Uterus (tissue), 2 donors: ENCODE data around the gene KCNH2.

Experiments used
- POLR2A ChIP-seq, 2 donors: fragments of 450-650 bp; IDR thresholded peaks; one replicate each; pipeline ENCODE4 v1.6.1; 2016; ENCODE audit warnings: antibody characterized with exemption in 2 of 2, mild to moderate bottlenecking in 1 of 2, moderate library complexity in 1 of 2
- TF ChIP-seq, protein P1 (sequence below), 4 experiments: fragments of 200-600 bp in 2 of 4; fragments of 450-650 bp in 2 of 4; sonication (generic) in 2 of 4; IDR thresholded peaks; one replicate each; pipeline ENCODE4 v1.5.1; 2016 to 2019; ENCODE audit warnings: antibody characterized with exemption in 4 of 4, mild to moderate bottlenecking in 2 of 4, moderate library complexity in 1 of 4

- TF ChIP-seq, protein P1, sequence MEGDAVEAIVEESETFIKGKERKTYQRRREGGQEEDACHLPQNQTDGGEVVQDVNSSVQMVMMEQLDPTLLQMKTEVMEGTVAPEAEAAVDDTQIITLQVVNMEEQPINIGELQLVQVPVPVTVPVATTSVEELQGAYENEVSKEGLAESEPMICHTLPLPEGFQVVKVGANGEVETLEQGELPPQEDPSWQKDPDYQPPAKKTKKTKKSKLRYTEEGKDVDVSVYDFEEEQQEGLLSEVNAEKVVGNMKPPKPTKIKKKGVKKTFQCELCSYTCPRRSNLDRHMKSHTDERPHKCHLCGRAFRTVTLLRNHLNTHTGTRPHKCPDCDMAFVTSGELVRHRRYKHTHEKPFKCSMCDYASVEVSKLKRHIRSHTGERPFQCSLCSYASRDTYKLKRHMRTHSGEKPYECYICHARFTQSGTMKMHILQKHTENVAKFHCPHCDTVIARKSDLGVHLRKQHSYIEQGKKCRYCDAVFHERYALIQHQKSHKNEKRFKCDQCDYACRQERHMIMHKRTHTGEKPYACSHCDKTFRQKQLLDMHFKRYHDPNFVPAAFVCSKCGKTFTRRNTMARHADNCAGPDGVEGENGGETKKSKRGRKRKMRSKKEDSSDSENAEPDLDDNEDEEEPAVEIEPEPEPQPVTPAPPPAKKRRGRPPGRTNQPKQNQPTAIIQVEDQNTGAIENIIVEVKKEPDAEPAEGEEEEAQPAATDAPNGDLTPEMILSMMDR (IDR thresholded peaks at IDR 0.05) = no peak
- TF ChIP-seq POLR2A (IDR thresholded peaks at IDR 0.05) = no peak
These were observed 73.9 kb downstream of the KCNH2 start for GRCh38 chr7:150904011-150904909.
